PC-3 (cell line): ENCODE measurements around the gene LRRC8B.

Experiments used
- EZH2phosphoT487 ChIP-seq: fragments of 300-600 bp; sonication (generic); IDR thresholded peaks from 2 replicates; pipeline ENCODE4 v1.6.1; 2018; ENCODE audit warnings: mild to moderate bottlenecking, antibody characterized with exemption, low read length, borderline replicate concordance
- TF ChIP-seq, protein P1 (sequence below): fragments of 300-600 bp; sonication (generic); conservative IDR thresholded peaks from 2 replicates; pipeline ENCODE4 v1.5.1; 2017; ENCODE audit warnings: antibody characterized with exemption, low read depth, mild to moderate bottlenecking, low read length

DNA sequence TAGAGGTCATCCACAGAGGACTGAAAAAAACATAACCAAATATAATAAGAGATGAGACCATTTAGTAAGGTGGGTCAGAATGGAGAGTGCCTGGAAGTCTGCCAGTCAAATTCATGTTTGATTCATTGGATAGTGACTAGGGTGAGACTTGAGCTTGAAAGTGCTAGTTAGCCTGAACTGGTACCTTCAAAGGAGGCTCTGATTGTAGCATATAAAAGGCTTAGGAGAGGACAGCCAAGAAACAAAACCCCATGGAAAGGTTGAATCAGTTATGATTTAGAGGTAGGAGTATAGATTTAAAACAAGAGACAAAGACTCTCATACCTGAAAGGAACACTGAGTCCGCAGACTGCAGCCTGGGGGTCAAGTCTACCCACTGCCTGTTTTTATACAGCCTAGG lies 63.9 kb downstream of the LRRC8B start:
- TF ChIP-seq, protein P1, sequence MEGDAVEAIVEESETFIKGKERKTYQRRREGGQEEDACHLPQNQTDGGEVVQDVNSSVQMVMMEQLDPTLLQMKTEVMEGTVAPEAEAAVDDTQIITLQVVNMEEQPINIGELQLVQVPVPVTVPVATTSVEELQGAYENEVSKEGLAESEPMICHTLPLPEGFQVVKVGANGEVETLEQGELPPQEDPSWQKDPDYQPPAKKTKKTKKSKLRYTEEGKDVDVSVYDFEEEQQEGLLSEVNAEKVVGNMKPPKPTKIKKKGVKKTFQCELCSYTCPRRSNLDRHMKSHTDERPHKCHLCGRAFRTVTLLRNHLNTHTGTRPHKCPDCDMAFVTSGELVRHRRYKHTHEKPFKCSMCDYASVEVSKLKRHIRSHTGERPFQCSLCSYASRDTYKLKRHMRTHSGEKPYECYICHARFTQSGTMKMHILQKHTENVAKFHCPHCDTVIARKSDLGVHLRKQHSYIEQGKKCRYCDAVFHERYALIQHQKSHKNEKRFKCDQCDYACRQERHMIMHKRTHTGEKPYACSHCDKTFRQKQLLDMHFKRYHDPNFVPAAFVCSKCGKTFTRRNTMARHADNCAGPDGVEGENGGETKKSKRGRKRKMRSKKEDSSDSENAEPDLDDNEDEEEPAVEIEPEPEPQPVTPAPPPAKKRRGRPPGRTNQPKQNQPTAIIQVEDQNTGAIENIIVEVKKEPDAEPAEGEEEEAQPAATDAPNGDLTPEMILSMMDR: no peak
- no peak for TF ChIP-seq EZH2phosphoT487
